H9 (cell line): ENCODE measurements around the gene ITCH. TPM values are rescaled to one million over a fixed set of nuclear protein-coding genes. Genes with fewer than 3 reads are reported as not detected.
A peak's percentile ranks its signal among the peaks of the same experiment; 100 is the strongest.

Experiments
- DNase-seq: peaks from one replicate; pipeline ENCODE4 v3.0.0-alpha.2; 2017
- H2AFZ ChIP-seq: one replicate; pipeline ENCODE4 v1.6.1; 2013; ENCODE audit warnings: mild to moderate bottlenecking, low read length, control low read depth, moderate library complexity
- H2AK5ac ChIP-seq: 2 replicates; pipeline ENCODE4 v1.6.1; 2013; ENCODE audit warnings: low read length, control low read depth, mixed read lengths; ENCODE audit not compliant: insufficient read length
- H2BK120ac ChIP-seq: one replicate; pipeline ENCODE4 v1.6.1; 2013; ENCODE audit warnings: low read depth, mild to moderate bottlenecking, low read length, control low read depth, inconsistent platforms; ENCODE audit not compliant: poor library complexity, severe bottlenecking
- H2BK12ac ChIP-seq: 2 replicates; pipeline ENCODE4 v1.6.1; 2013; ENCODE audit warnings: low read length, control low read depth, mixed read lengths, low read depth; ENCODE audit not compliant: insufficient read length
- H2BK15ac ChIP-seq: 2 replicates; pipeline ENCODE4 v1.6.1; 2013; ENCODE audit warnings: low read depth, low read length, control low read depth
- H2BK20ac ChIP-seq: one replicate; pipeline ENCODE4 v1.6.1; 2013; ENCODE audit warnings: low read depth, mild to moderate bottlenecking, low read length, control low read depth, inconsistent platforms; ENCODE audit not compliant: poor library complexity, severe bottlenecking
- H2BK5ac ChIP-seq: 2 replicates; pipeline ENCODE4 v1.6.1; 2013; ENCODE audit warnings: low read length, control low read depth, mixed read lengths; ENCODE audit not compliant: insufficient read length
- H3K14ac ChIP-seq: 2 replicates; pipeline ENCODE4 v1.6.1; 2013; ENCODE audit warnings: low read length, control low read depth; ENCODE audit not compliant: insufficient read depth
- H3K18ac ChIP-seq: 2 replicates; pipeline ENCODE4 v1.6.1; 2013; ENCODE audit warnings: low read depth, mild to moderate bottlenecking, mixed read lengths, low read length, control low read depth; ENCODE audit not compliant: insufficient read length
- H3K23ac ChIP-seq: 2 replicates; pipeline ENCODE4 v1.6.1; 2013; ENCODE audit warnings: low read length, control low read depth, mixed read lengths, low read depth; ENCODE audit not compliant: insufficient read length
- H3K23me2 ChIP-seq: 2 replicates; pipeline ENCODE4 v1.6.1; 2013; ENCODE audit warnings: low read depth, mild to moderate bottlenecking, mixed read lengths, low read length, control low read depth; ENCODE audit not compliant: insufficient read length, poor library complexity, severe bottlenecking
- H3K27ac ChIP-seq: 2 replicates; pipeline ENCODE4 v1.5.1; 2013; ENCODE audit warnings: low read length, control low read depth, mixed read lengths, low read depth; ENCODE audit not compliant: insufficient read length
- H3K27me3 ChIP-seq: 2 replicates; pipeline ENCODE4 v1.6.1; 2013; ENCODE audit warnings: low read length, control low read depth, inconsistent platforms; ENCODE audit not compliant: insufficient read depth
- H3K4ac ChIP-seq: 2 replicates; pipeline ENCODE4 v1.6.1; 2013; ENCODE audit warnings: low read depth, mild to moderate bottlenecking, control low read depth, inconsistent platforms, low read length, moderate library complexity
- H3K4me1 ChIP-seq: 2 replicates; pipeline ENCODE4 v1.6.1; 2013; ENCODE audit warnings: low read length, control low read depth, inconsistent platforms; ENCODE audit not compliant: insufficient read depth
- H3K4me2 ChIP-seq: 2 replicates; pipeline ENCODE4 v1.6.1; 2013; ENCODE audit warnings: low read length, control low read depth, mixed read lengths; ENCODE audit not compliant: insufficient read length, insufficient read depth
- H3K56ac ChIP-seq: 2 replicates; pipeline ENCODE4 v1.6.1; 2013; ENCODE audit warnings: low read depth, mild to moderate bottlenecking, mixed read lengths, low read length, control low read depth; ENCODE audit not compliant: insufficient read length
- H3K79me1 ChIP-seq: 2 replicates; pipeline ENCODE4 v1.6.1; 2013; ENCODE audit warnings: low read depth, mild to moderate bottlenecking, moderate library complexity, low read length, control low read depth, inconsistent platforms; ENCODE audit not compliant: insufficient read depth, poor library complexity, severe bottlenecking
- H3K79me2 ChIP-seq: 2 replicates; pipeline ENCODE4 v1.6.1; 2013; ENCODE audit warnings: low read length, control low read depth, inconsistent platforms; ENCODE audit not compliant: insufficient read depth
- H3K9ac ChIP-seq: 2 replicates; pipeline ENCODE4 v1.6.1; 2013; ENCODE audit warnings: low read length, control low read depth, mixed read lengths; ENCODE audit not compliant: insufficient read length; ENCODE audit errors: extremely low read depth
- H3K9me3 ChIP-seq: one replicate; pipeline ENCODE4 v1.6.1; 2013; ENCODE audit warnings: low read depth, low read length, inconsistent platforms; ENCODE audit not compliant: control insufficient read depth
- H3T11ph ChIP-seq: one replicate; pipeline ENCODE4 v1.6.1; 2013; ENCODE audit warnings: mild to moderate bottlenecking, low read length, control low read depth, inconsistent platforms
- H4K20me1 ChIP-seq: one replicate; pipeline ENCODE4 v1.6.1; 2013; ENCODE audit not compliant: control insufficient read depth, insufficient read length, insufficient read depth
- H4K5ac ChIP-seq: 2 replicates; pipeline ENCODE4 v1.6.1; 2013; ENCODE audit warnings: low read depth, mild to moderate bottlenecking, mixed read lengths, low read length, control low read depth; ENCODE audit not compliant: insufficient read length
- H4K8ac ChIP-seq: replicated peaks from 2 replicates; pipeline ENCODE4 v1.6.1; 2013; ENCODE audit warnings: low read length, control low read depth, mixed read lengths, low read depth; ENCODE audit not compliant: insufficient read length
- H4K91ac ChIP-seq: 2 replicates; pipeline ENCODE4 v1.6.1; 2013; ENCODE audit warnings: low read depth, mild to moderate bottlenecking, moderate library complexity, mixed read lengths, low read length, control low read depth; ENCODE audit not compliant: insufficient read length
- H3K27ac Mint-ChIP-seq, 3 experiments: 2 replicates in 2 of 3; 3 replicates in 1 of 3; pipeline ENCODE4 v1.8.0; 2020 to 2021; ENCODE audit warnings: mixed read lengths in 3 of 3, mild to moderate bottlenecking in 1 of 3, moderate library complexity in 1 of 3
- H3K27me3 Mint-ChIP-seq: 2 replicates; pipeline ENCODE4 v1.8.0; 2021; ENCODE audit warnings: low read depth, mild to moderate bottlenecking, moderate library complexity, mixed read lengths
- H3K36me3 Mint-ChIP-seq, 3 experiments: 2 replicates in 2 of 3; 3 replicates in 1 of 3; pipeline ENCODE4 v1.8.0; 2020 to 2021; ENCODE audit warnings: low read depth in 3 of 3, mixed read lengths in 3 of 3; ENCODE audit not compliant: insufficient read depth in 1 of 3
- H3K4me1 Mint-ChIP-seq, 2 experiments: 2 replicates each; pipeline ENCODE4 v1.8.0; 2020; ENCODE audit warnings: mixed read lengths in 2 of 2
- H3K4me3 Mint-ChIP-seq, 2 experiments: 2 replicates in 1 of 2; 3 replicates in 1 of 2; pipeline ENCODE4 v1.8.0; 2020 to 2021; ENCODE audit warnings: mild to moderate bottlenecking in 2 of 2, mixed read lengths in 2 of 2, moderate library complexity in 1 of 2
- H3K9me3 Mint-ChIP-seq, 2 experiments: 2 replicates in 1 of 2; 3 replicates in 1 of 2; pipeline ENCODE4 v1.8.0; 2020; ENCODE audit warnings: mild to moderate bottlenecking in 2 of 2, mixed read lengths in 2 of 2, moderate library complexity in 1 of 2
- WGBS: extraction: QIAGEN DNeasy Blood & Tissue Kit; methylation state at CpG from one replicate; pipeline ENCODE4 v1.1.7; 2013; ENCODE audit warnings: missing lambda C conversion rate, low lambda C conversion rate, mixed read lengths; ENCODE audit not compliant: insufficient read length; ENCODE audit errors: extremely low coverage; 5-methylcytosine and 5-hydroxymethylcytosine counted together
- total RNA-seq: library from RNA; stranded (reverse); gene quantifications from 2 replicates; pipeline ENCODE4 v1.2.1, GENCODE V29; 2021
- TF ChIP-seq, protein P1 (sequence below): fragments of 200-600 bp; sonication (generic); conservative IDR thresholded peaks from 3 replicates; pipeline ENCODE4 v1.8.0; 2021; ENCODE audit warnings: antibody characterized with exemption, mild to moderate bottlenecking

The ITCH gene
- total RNA-seq, 1 experiment from 2014 or later = 55.9 TPM

DNA sequence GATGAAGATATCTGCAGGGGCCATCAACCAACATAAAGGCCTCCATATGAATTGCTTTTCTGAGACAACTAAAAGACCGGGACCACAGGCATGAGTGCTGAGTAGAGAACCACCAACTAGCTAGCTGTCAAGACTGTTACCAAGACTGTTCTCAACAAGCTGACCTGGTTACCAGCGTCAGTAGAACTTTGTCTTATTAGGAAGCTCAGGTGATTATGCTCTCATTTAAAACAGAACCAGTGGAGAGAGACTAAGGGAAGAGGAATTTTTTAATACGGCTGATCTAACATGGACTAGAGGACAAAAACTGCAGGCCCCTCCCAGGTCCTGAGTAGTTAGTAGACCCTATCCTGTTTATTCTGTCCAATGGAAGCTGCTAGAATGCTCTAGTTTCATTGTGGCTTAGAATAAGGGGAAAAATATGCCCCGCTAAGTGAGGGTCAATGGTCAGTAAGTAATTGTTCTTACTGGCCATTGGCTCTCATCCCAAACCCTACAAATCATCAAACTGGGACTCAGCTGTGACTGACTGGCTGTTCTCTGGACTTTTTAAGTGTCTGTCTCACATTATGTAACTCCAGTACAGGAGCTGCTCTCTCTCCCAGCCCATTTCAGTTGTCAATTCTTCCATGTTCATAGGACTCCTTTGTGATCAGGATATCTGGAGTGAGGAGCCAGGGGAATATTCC is 149.3 kb downstream of the ITCH start:
- no peak overlapping the region for H2BK20ac ChIP-seq
- no peak overlapping the region for H3K9ac ChIP-seq
- no peak overlapping the region for H4K8ac ChIP-seq
- H2BK12ac ChIP-seq = no peak overlapping the region
- Mint-ChIP-seq H3K4me3 (no peak overlapping the region), H3K36me3 (peaks cover 0 to 24% (median 13%) of the 10 kb centered on the region in 3 experiments; a peak in 4 of 7 replicates), H3K4me1 (peaks cover 10 to 12% of the 10 kb centered on the region in 2 experiments), H3K27me3 (peaks cover 2% of the 10 kb centered on the region; the same call in 1 of the 2 replicates), H3K27ac (0 out of 7 replicates have a peak overlapping the region, but pooled peaks of 1 of the 3 experiments have one; percentile 4), H3K9me3 (no peaks in the 10 kb centered on the region; a peak in 1 of 5 replicates)
- no peak overlapping the region for H2BK5ac ChIP-seq
- peaks cover 7% of the 10 kb centered on the region for H3K23me2 ChIP-seq
- H3K27ac ChIP-seq = no peak overlapping the region
- no peak for DNase-seq
- no peaks in the 10 kb centered on the region for H3K9me3 ChIP-seq
- no peaks in the 10 kb centered on the region for H3K79me1 ChIP-seq
- no peak overlapping the region for H2AK5ac ChIP-seq
- TF ChIP-seq, protein P1, sequence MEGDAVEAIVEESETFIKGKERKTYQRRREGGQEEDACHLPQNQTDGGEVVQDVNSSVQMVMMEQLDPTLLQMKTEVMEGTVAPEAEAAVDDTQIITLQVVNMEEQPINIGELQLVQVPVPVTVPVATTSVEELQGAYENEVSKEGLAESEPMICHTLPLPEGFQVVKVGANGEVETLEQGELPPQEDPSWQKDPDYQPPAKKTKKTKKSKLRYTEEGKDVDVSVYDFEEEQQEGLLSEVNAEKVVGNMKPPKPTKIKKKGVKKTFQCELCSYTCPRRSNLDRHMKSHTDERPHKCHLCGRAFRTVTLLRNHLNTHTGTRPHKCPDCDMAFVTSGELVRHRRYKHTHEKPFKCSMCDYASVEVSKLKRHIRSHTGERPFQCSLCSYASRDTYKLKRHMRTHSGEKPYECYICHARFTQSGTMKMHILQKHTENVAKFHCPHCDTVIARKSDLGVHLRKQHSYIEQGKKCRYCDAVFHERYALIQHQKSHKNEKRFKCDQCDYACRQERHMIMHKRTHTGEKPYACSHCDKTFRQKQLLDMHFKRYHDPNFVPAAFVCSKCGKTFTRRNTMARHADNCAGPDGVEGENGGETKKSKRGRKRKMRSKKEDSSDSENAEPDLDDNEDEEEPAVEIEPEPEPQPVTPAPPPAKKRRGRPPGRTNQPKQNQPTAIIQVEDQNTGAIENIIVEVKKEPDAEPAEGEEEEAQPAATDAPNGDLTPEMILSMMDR = no peak
- H2BK120ac ChIP-seq = no peak overlapping the region
- H2AFZ ChIP-seq = no peak overlapping the region
- no peak overlapping the region for H3K23ac ChIP-seq
- no peak overlapping the region for H3K4ac ChIP-seq
- no peak overlapping the region for H4K91ac ChIP-seq
- no peak overlapping the region for H4K5ac ChIP-seq
- no peak overlapping the region for H3K4me2 ChIP-seq
- no peaks in the 10 kb centered on the region for H4K20me1 ChIP-seq
- no peak overlapping the region for H3K56ac ChIP-seq
- no CpG with 5 or more reads among the region's 4 CpGs for WGBS
- no peak overlapping the region for H3K18ac ChIP-seq
- H3K4me1 ChIP-seq = no peaks in the 10 kb centered on the region
- no peak overlapping the region for H2BK15ac ChIP-seq
- no peaks in the 10 kb centered on the region for H3K27me3 ChIP-seq
- no peak overlapping the region for H3K14ac ChIP-seq
- no peak overlapping the region for H3T11ph ChIP-seq
- H3K79me2 ChIP-seq = no peaks in the 10 kb centered on the region
